H1 (cell line): ENCODE results near the gene PHLPP1. TPM values are rescaled to one million over a fixed set of nuclear protein-coding genes. Genes with fewer than 3 reads are reported as not detected.
A peak's percentile ranks its signal among the peaks of the same experiment; 100 is the strongest.

ENCODE experiments used
- CTCF ChIA-PET: fragments of 300-600 bp; sonication (Branson Sonifier 250); formaldehyde crosslinking; loops from one replicate; lab custom pipeline; 2021; ENCODE audit not compliant: partially characterized antibody; lab: Charles Lee
- POLR2A ChIA-PET: fragments of 300-600 bp; sonication (Branson Sonifier 250); formaldehyde crosslinking; loops from one replicate; lab custom pipeline; 2021; ENCODE audit warnings: inconsistent platforms; ENCODE audit not compliant: partially characterized antibody; lab: Charles Lee
- DNase-seq, 2 experiments: peaks; one replicate each; pipeline versions ENCODE4 v3.0.0 to v3.0.0-alpha.2; 2010 to 2022; ENCODE audit warnings: low spot score in 2 of 2, low read depth in 1 of 2, mixed read lengths in 1 of 2
- FAIRE-seq: peaks from 2 replicates; lab custom pipeline; 2011; peaks lifted over from hg19 to GRCh38; lab: Jason Lieb, UNC
- H2AFZ ChIP-seq: 2 replicates; pipeline ENCODE4 v1.8.1; 2012; ENCODE audit warnings: low read length, inconsistent platforms
- H2AK5ac ChIP-seq: 2 replicates; pipeline ENCODE4 v1.6.1; 2013; ENCODE audit warnings: low read depth, low read length
- H2BK120ac ChIP-seq: replicated peaks from 2 replicates; pipeline ENCODE3; 2013; ENCODE audit warnings: low read depth, low read length, inconsistent platforms
- H2BK12ac ChIP-seq: 2 replicates; pipeline ENCODE4 v1.6.1; 2013; ENCODE audit warnings: low read depth, low read length
- H2BK15ac ChIP-seq: 2 replicates; pipeline ENCODE4 v1.6.1; 2013; ENCODE audit warnings: low read length
- H2BK20ac ChIP-seq: 2 replicates; pipeline ENCODE4 v1.6.1; 2013; ENCODE audit warnings: low read length
- H2BK5ac ChIP-seq: 2 replicates; pipeline ENCODE4 v1.6.1; 2013; ENCODE audit warnings: low read depth, low read length
- H3K14ac ChIP-seq: 2 replicates; pipeline ENCODE4 v1.6.1; 2013; ENCODE audit warnings: inconsistent platforms; ENCODE audit not compliant: insufficient read length
- H3K18ac ChIP-seq: 2 replicates; pipeline ENCODE4 v1.6.1; 2013; ENCODE audit warnings: low read length; ENCODE audit errors: extremely low read depth
- H3K23ac ChIP-seq: 2 replicates; pipeline ENCODE4 v1.6.1; 2013; ENCODE audit warnings: inconsistent platforms; ENCODE audit not compliant: insufficient read length
- H3K23me2 ChIP-seq: 2 replicates; pipeline ENCODE4 v1.6.1; 2013; ENCODE audit warnings: low read depth, low read length
- H3K27ac ChIP-seq: 2 replicates; pipeline ENCODE4 v1.6.1; 2011; ENCODE audit warnings: low read depth, low read length, inconsistent platforms
- H3K27me3 ChIP-seq, 4 experiments: replicated peaks in 1 of 4; 1 replicate in 1 of 4; 2 replicates in 3 of 4; pipeline versions ENCODE4 v1.6.1 to v1.8.1; 2011 to 2013; ENCODE audit warnings: low read length in 3 of 4, mild to moderate bottlenecking in 3 of 4, inconsistent platforms in 2 of 4, mixed read lengths in 2 of 4, moderate library complexity in 1 of 4; ENCODE audit not compliant: control insufficient read depth in 3 of 4, insufficient read depth in 3 of 4; ENCODE audit errors: extremely low read depth in 1 of 4
- H3K36me3 ChIP-seq, 4 experiments: 2 replicates each; pipeline versions ENCODE4 v1.6.1 to v1.8.1; 2011 to 2013; ENCODE audit warnings: mild to moderate bottlenecking in 4 of 4, low read length in 3 of 4, moderate library complexity in 2 of 4, control low read depth in 1 of 4, inconsistent platforms in 1 of 4; ENCODE audit not compliant: insufficient read depth in 4 of 4, control insufficient read depth in 2 of 4
- H3K4ac ChIP-seq: replicated peaks from 2 replicates; pipeline ENCODE3; 2013; ENCODE audit warnings: low read length, low read depth, mixed read lengths, inconsistent platforms; ENCODE audit not compliant: insufficient read length
- H3K4me1 ChIP-seq, 4 experiments: replicated peaks in 1 of 4; 1 replicate in 1 of 4; 2 replicates in 3 of 4; pipeline versions ENCODE4 v1.6.1 to v1.8.1; 2011 to 2013; ENCODE audit warnings: low read length in 3 of 4, inconsistent platforms in 2 of 4, mixed read lengths in 1 of 4; ENCODE audit not compliant: insufficient read depth in 4 of 4, control insufficient read depth in 3 of 4
- H3K4me2 ChIP-seq, 2 experiments: 2 replicates each; pipeline versions ENCODE4 v1.6.1 to v1.8.1; 2011 to 2013; ENCODE audit warnings: low read depth in 2 of 2, low read length in 2 of 2, control low read depth in 1 of 2, inconsistent platforms in 1 of 2, mild to moderate bottlenecking in 1 of 2; ENCODE audit not compliant: insufficient read depth in 1 of 2
- H3K4me3 ChIP-seq, 4 experiments: fragments of 200-600, 300-600 bp in 1 of 4; sonication (generic), shearing (Covaris generic), sonication (Bioruptor Twin) in 1 of 4; 2 replicates each; pipeline versions ENCODE4 v1.5.1 to v1.8.1; 2011 to 2016; ENCODE audit warnings: low read length in 4 of 4, low read depth in 3 of 4, control low read depth in 2 of 4, inconsistent platforms in 2 of 4, mild to moderate bottlenecking in 2 of 4, mixed read lengths in 1 of 4, moderate library complexity in 1 of 4; ENCODE audit not compliant: insufficient read depth in 2 of 4; ENCODE audit errors: extremely low read depth in 1 of 4
- H3K56ac ChIP-seq: replicated peaks from 2 replicates; pipeline ENCODE3; 2013; ENCODE audit warnings: low read depth, mild to moderate bottlenecking, mixed read lengths, low read length, inconsistent platforms; ENCODE audit not compliant: insufficient read length
- H3K79me1 ChIP-seq: 2 replicates; pipeline ENCODE4 v1.6.1; 2013; ENCODE audit warnings: low read depth, low read length, control low read depth
- H3K79me2 ChIP-seq, 2 experiments: 2 replicates each; pipeline versions ENCODE4 v1.6.1 to v1.8.1; 2012 to 2013; ENCODE audit warnings: low read length in 2 of 2, mild to moderate bottlenecking in 2 of 2, inconsistent platforms in 1 of 2; ENCODE audit not compliant: insufficient read depth in 2 of 2, control insufficient read depth in 1 of 2
- H3K9ac ChIP-seq, 4 experiments: replicated peaks in 1 of 4; 1 replicate in 1 of 4; 2 replicates in 3 of 4; pipeline versions ENCODE4 v1.6.1 to v1.8.1; 2011 to 2013; ENCODE audit warnings: low read depth in 3 of 4, low read length in 3 of 4, control low read depth in 2 of 4, mild to moderate bottlenecking in 2 of 4, moderate library complexity in 2 of 4, inconsistent platforms in 1 of 4; ENCODE audit errors: extremely low read depth in 1 of 4
- H3K9me3 ChIP-seq, 2 experiments: 2 replicates each; pipeline versions ENCODE4 v1.6.1 to v1.8.1; 2012 to 2013; ENCODE audit warnings: mild to moderate bottlenecking in 2 of 2, moderate library complexity in 2 of 2, control low read depth in 1 of 2, inconsistent platforms in 1 of 2, low read depth in 1 of 2, low read length in 1 of 2, mixed read lengths in 1 of 2; ENCODE audit not compliant: insufficient read depth in 2 of 2
- H4K20me1 ChIP-seq, 2 experiments: replicated peaks in 1 of 2; 2 replicates each; pipeline versions ENCODE3 to v1.8.1; 2011 to 2013; ENCODE audit warnings: inconsistent platforms in 2 of 2, low read length in 2 of 2, mild to moderate bottlenecking in 1 of 2; ENCODE audit not compliant: insufficient read depth in 2 of 2, control insufficient read depth in 1 of 2
- H4K5ac ChIP-seq: 2 replicates; pipeline ENCODE4 v1.6.1; 2013; ENCODE audit warnings: low read length, low read depth, mixed read lengths, inconsistent platforms; ENCODE audit not compliant: insufficient read length
- H4K8ac ChIP-seq: 2 replicates; pipeline ENCODE4 v1.8.0; 2013; ENCODE audit warnings: mild to moderate bottlenecking, moderate library complexity, low read length, inconsistent platforms; ENCODE audit not compliant: insufficient read depth; ENCODE audit errors: extremely low read depth
- H4K91ac ChIP-seq: replicated peaks from 2 replicates; pipeline ENCODE3; 2013; ENCODE audit warnings: low read length, mixed read lengths, inconsistent platforms; ENCODE audit not compliant: insufficient read length
- MAFK ChIP-seq: IDR thresholded peaks from 2 replicates; pipeline ENCODE4 v1.6.1; 2012; ENCODE audit warnings: low read depth, mild to moderate bottlenecking, improper control_type of control experiment, low read length
- POLR2A ChIP-seq, 2 experiments: IDR thresholded peaks; 1 replicate in 1 of 2; 2 replicates in 1 of 2; pipeline ENCODE4 v1.6.1; 2011; ENCODE audit warnings: low read depth in 2 of 2, low read length in 2 of 2, mild to moderate bottlenecking in 2 of 2; ENCODE audit errors: control extremely low read depth in 1 of 2
- POLR2AphosphoS5 ChIP-seq: IDR thresholded peaks from 2 replicates; pipeline ENCODE4 v1.6.1; 2011; ENCODE audit warnings: low read depth, low read length
- POU5F1 ChIP-seq: IDR thresholded peaks from 2 replicates; pipeline ENCODE4 v1.6.1; 2011; ENCODE audit warnings: low read depth, mild to moderate bottlenecking, low read length, moderate library complexity
- WGBS, 2 experiments: shearing (Covaris generic) in 1 of 2; methylation state at CpG; one replicate each; pipeline versions ENCODE4 v1.1.6 to v1.1.7; 2013 to 2015; ENCODE audit warnings: low lambda C conversion rate in 2 of 2, mixed read lengths in 2 of 2, inconsistent platforms in 1 of 2, low coverage in 1 of 2, missing lambda C conversion rate in 1 of 2; ENCODE audit not compliant: insufficient replicate concordance in 2 of 2, insufficient coverage in 1 of 2, insufficient read length in 1 of 2; ENCODE audit errors: extremely low coverage in 1 of 2, missing lambda C conversion rate in 1 of 2; 5-methylcytosine and 5-hydroxymethylcytosine counted together
- polyA plus RNA-seq, 7 experiments: library from polyadenylated mRNA; depleted of rRNA in 3 of 7; stranded (reverse) in 5 of 7; unstranded in 2 of 7; fragments of >200 nt in 5 of 7; fragments of 200-250 nt in 2 of 7; gene quantifications; 1 replicate in 5 of 7; 2 replicates in 1 of 7; 4 replicates in 1 of 7; pipeline versions ENCODE4 v1.2.1 to v1.2.3, GENCODE V29; 2011 to 2013; ENCODE audit warnings: missing spikeins in 2 of 7, mixed read lengths in 2 of 7
- total RNA-seq: library from RNA; stranded (reverse); fragmentation: NEBNext Ultra II Directional; extraction: Animal tissue kit (Norgen Biotek cat#: 25700); gene quantifications from 2 replicates; pipeline ENCODE4 v1.2.1, GENCODE V29; 2021

The PHLPP1 gene
- total and polyA plus RNA-seq, 2 of the 8 experiments (the other 6 are each of a cell fraction or from before 2014, with no cell fraction given), result 28.0 to 66.3 TPM

GRCh38 chr18:62833494-62833893, 118.2 kb downstream of the PHLPP1 start:
- H3K36me3 ChIP-seq, result peaks cover 0 to 8% (median 4%) of the 10 kb centered on the region in 4 experiments; a peak in 3 of 8 replicates
- H3K4ac ChIP-seq, result no peak overlapping the region
- no peak overlapping the region for H3K23ac ChIP-seq
- H2BK15ac ChIP-seq, result no peak overlapping the region
- TF ChIP-seq POU5F1 (no peak), MAFK (no peak), POLR2A (IDR thresholded peaks at IDR 0.05; ENCODE audit: control extremely low read depth in 1 of 2, low read depth in 2 of 2, low read length in 2 of 2) (no peak), POLR2AphosphoS5 (no peak)
- TF ChIP-seq, all 59 proteins: peak for 0
- H3K9ac ChIP-seq, result no peak overlapping the region
- no peak overlapping the region for H2AK5ac ChIP-seq
- H3K79me1 ChIP-seq, result no peaks in the 10 kb centered on the region
- H3K79me2 ChIP-seq, result peaks cover 0 to 80% of the 10 kb centered on the region in 2 experiments; a peak in 3 of 4 replicates
- no peaks in the 10 kb centered on the region for H3K9me3 ChIP-seq
- H3K14ac ChIP-seq, result no peak overlapping the region
- POLR2A ChIA-PET, result no interaction called here
- H3K27ac ChIP-seq, result no peak overlapping the region
- FAIRE-seq, result no peak
- H3K4me2 ChIP-seq, result no peak overlapping the region
- no peak overlapping the region for H2AFZ ChIP-seq
- no peak overlapping the region for H4K8ac ChIP-seq
- no peaks in the 10 kb centered on the region for H3K27me3 ChIP-seq
- no peaks in the 10 kb centered on the region for H4K20me1 ChIP-seq
- H4K91ac ChIP-seq, result no peak overlapping the region
- DNase-seq, result no peak
- peak overlapping the region; percentile 45; the same call in 1 of the 2 replicates for H2BK5ac ChIP-seq
- H3K23me2 ChIP-seq, result no peaks in the 10 kb centered on the region; the same call in 1 of the 2 replicates
- H3K4me1 ChIP-seq, result peaks cover 6 to 22% (median 14%) of the 10 kb centered on the region in 4 experiments; a peak in 6 of 7 replicates
- H3K18ac ChIP-seq, result no peak overlapping the region
- H4K5ac ChIP-seq, result no peak overlapping the region
- no peak overlapping the region for H2BK12ac ChIP-seq
- CTCF ChIA-PET, result no interaction called here
- H2BK120ac ChIP-seq, result no peak overlapping the region
- H3K4me3 ChIP-seq, result no peak overlapping the region
- WGBS, 2 experiments, result 82% methylated on average over 1 of the region's 1 CpG; no CpG with 5 or more reads in 1 of the 2 experiments
- H2BK20ac ChIP-seq, result no peak overlapping the region
- H3K56ac ChIP-seq, result no peak overlapping the region
